GM12801 (cell line): Measurements from ENCODE around the gene TMEM269.

Source experiments
- TF ChIP-seq, protein P1 (sequence below): IDR thresholded peaks from one replicate; pipeline ENCODE4 v1.5.1; 2011; ENCODE audit warnings: control low read depth; ENCODE audit not compliant: insufficient read length; ENCODE audit errors: extremely low read depth

The TMEM269 gene

DNA sequence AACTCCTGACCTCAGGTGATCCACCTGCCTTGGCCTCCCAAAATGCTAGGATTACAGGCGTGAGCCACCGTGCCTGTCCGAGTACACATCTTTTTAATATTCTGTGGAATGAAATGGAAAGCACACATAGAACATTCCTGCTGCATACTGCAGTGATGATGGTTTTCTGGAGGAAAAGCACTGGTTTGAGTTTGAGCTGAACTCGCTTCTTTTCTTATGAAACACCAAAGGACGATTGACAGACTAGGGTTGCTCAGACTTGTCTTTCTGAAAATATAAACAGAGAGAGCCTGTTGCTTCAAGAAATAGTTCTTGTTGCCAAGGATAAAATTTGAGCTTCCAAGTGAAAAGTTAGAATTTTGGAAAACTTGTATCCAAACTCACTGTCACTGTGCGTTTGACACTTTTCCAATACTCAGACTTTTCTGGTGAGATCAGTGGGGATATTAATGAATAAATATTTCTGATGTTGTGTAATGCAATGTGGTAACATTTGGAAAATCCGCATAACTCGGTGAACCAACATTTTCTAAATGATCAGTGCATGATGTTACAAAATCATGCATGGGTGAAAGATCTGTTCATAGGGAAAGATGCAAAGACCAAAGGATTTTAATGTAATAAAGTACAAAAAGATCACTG lies 17.2 kb downstream of the TMEM269 start:
- TF ChIP-seq, protein P1, sequence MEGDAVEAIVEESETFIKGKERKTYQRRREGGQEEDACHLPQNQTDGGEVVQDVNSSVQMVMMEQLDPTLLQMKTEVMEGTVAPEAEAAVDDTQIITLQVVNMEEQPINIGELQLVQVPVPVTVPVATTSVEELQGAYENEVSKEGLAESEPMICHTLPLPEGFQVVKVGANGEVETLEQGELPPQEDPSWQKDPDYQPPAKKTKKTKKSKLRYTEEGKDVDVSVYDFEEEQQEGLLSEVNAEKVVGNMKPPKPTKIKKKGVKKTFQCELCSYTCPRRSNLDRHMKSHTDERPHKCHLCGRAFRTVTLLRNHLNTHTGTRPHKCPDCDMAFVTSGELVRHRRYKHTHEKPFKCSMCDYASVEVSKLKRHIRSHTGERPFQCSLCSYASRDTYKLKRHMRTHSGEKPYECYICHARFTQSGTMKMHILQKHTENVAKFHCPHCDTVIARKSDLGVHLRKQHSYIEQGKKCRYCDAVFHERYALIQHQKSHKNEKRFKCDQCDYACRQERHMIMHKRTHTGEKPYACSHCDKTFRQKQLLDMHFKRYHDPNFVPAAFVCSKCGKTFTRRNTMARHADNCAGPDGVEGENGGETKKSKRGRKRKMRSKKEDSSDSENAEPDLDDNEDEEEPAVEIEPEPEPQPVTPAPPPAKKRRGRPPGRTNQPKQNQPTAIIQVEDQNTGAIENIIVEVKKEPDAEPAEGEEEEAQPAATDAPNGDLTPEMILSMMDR, result no peak

DNA sequence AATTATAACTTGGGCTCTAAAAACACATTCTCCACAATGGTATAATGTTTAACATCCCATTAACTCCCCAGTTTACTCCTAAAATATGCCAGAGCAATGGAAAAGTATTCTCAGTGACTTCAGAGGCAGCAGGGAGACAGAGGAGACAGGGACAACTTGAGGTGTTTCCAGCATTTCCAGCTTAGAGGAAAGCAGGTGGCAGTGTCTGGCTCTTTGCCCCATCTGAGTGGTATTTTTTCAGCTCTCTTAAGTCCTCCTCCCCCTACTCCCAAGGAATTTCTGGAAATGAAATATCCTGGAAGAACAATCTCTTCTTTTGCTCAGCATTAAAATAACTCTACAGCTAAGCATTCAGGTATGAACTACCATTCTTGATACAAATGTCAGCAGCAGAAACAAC lies 21.4 kb downstream of the TMEM269 start:
- TF ChIP-seq, protein P1, result no peak

DNA sequence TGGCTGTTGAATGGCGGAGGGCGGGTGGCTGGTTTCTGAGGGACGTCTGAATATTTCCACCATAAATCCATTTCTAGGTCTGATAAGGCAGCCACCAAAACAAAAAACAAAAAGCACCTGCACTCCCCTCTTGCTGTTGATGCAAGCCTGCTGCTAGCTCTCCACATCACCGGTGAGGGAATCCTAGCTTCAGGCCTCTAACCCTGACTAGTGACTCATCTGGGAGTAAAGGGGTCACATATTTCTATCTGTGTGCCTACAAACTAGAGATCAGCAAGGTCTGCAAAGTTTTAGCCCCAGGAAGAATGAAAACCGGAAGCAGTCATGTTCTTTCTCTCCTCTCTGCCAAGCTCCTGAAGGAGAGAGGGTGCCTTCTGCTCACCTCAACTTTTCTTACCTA lies 21.8 kb downstream of the TMEM269 start:
- TF ChIP-seq, protein P1, result no peak

DNA sequence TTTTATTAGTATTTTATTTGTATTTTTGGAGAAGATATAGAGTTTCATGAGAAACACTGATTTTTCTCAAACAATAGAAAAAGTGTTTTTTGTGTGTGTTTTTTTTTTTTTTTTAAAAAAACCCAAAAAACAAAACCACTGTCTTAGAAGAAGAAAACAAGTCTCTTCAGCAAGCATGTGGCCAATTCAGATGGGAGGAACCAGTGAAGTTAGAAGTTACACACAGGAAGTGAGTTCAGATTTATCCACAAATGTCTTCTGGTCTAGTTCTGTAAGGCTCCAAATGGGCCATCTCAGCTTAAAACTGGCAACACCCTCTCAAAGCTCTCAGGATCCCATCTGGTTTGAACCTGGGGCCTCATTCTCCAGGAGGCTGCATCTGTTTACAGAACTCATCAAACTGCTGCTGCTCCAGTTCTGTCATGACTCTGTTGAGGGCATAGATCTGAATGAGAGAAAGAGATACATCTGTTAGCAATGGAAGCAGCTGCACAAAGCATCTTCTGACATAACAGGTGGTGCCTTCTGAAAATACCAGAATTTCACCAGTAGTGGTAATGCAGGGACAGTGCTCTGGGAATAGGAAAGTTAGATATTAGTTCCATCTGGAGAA lies 22.4 kb downstream of the TMEM269 start:
- TF ChIP-seq, protein P1, result no peak

DNA sequence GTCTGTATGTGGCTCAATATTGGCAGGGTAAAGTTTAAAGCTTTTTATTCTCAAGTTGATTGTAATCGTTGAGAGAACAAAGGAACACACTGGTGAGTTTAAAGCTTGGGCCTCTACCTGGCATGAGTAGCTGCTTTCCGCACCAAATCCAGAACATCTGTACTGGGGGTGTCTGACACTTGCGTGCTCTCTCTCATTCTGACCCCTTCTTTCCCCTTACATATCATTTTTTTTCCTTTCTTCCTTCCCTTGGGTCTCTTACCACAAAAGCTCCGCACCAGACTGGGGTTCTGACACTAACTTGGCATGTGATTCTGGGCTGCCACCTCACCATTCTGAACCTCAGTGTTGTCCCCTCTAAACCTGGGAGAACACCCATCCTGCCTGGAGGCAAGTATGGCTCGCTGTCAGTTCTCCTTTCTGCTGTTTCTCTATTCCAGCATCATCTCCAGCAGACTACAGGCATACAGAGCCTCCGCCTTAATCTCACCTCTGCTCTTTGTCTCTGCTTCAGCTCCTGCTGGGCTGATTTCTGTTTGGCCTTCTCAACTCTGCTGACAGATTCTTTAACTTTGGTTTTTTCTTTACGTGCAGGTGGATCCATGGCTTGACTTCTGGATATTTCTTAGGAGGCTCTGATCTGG lies 31.3 kb downstream of the TMEM269 start:
- TF ChIP-seq, protein P1, result no peak

DNA sequence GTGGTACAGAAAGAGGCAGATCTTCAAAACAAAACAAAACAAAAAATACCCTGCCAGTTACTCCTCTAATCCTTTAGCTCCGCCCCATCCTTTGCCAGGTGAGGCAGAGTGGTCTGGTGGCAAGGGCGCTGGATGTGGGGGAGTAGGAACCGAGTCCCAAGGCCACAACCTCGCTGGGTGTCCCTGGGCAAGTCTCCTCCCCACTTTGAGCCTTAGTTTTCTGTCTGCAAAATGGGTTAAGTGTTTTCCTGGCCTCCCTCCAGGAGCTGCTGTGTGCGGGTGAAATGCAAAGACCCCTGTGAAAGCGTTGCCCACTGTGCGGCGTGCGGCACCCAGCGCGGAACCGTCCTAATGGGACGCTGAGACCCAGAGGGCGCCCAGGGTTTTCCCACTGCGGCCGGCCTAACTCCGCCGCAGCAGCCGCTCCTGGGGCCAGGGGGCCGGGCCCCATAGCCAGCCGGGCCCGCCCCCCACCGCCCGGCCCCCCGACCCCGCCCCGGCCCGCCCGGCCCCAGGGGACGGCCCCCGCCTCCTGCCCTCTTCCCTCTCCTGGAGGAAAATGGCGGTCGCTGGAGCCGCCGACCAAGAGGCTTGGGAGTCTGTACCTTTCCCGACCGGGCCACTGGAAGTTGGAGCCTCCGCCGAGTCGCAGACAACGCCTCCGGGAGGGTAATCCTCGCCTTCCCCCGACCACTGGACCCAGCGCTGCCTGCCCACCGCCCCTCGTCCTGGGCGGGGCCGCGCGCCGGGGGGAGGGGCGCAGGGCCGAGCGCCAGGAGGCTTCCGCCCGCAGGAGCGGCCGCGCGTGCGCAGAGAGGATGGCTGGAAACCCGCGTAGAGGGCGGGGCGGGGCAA lies 32.0 kb downstream of the TMEM269 start, which contains the start of the genes ERMAP and SVBP:
Gene ERMAP (plus strand): TSS at position 538 of the 855 bp plus-strand sequence. CDS start 13,327 bp downstream, outside the sequence.
Gene SVBP (minus strand): TSS at position 813 of the 855 bp plus-strand sequence. CDS start 853 bp downstream, outside the sequence.
- TF ChIP-seq, protein P1, result no peak

DNA sequence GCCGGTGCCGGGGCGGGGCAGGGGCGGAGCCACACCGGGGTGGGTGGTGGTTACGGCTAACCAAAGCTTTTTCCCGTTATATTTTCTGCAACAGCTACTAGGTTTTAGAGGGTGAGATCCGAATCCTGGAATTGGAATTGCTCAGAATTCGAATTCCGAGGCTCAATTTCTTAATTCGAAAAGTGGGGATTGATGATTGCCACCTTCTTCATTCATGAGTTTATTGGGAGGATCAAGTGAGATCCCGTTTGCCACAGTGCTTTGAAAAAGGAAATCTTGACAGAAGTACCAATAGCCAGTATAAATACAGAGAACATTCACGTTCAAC lies 32.6 kb downstream of the TMEM269 start:
- TF ChIP-seq, protein P1, result no peak
